ENCODE results near the gene CACNA2D1.

CACNA2D1 gene

DNA sequence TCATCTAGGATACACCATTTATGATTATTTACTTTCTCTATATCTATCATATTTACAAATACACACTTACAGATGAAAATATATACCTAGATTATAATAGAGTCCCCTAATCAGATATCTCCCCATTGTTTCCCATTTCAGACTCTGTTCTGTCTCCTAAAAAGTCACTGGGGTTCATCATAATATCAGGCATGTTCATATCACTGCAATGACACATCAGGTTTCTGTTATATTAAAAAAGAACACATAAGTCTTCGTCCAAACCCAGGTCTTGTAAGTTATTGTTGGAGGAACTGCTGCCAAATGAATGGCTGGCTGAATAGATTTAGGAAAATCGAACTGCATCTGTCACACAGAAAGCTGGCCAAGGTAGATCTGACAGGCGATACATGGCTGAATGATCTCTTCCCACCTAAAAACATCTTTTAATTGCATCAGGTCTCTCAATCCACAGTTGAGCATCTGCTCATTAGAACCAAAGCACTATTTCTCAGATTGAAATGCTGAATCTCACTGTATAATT is 178.7 kb downstream of the CACNA2D1 start:
- TF ChIP-seq SP1 (IDR thresholded peaks at IDR 0.05) (no peak), FOXM1 (IDR thresholded peaks at IDR 0.05; ENCODE audit: borderline replicate concordance) (no peak), CTBP1 (IDR thresholded peaks at IDR 0.05; ENCODE audit: borderline replicate concordance) (no peak), LEF1 (IDR thresholded peaks at IDR 0.05; ENCODE audit: borderline replicate concordance) (no peak), SUZ12 (IDR thresholded peaks at IDR 0.05) (no peak), NFRKB (IDR thresholded peaks at IDR 0.05) (no peak), L3MBTL2 (conservative IDR thresholded peaks at IDR 0.05) (no peak), ARNT (IDR thresholded peaks at IDR 0.05) (no peak), ZNF384 (IDR thresholded peaks at IDR 0.05) (no peak), BHLHE40 (IDR thresholded peaks at IDR 0.05; ENCODE audit: borderline replicate concordance) (no peak), FOXA1 (IDR thresholded peaks at IDR 0.05) (no peak), ELF4 (IDR thresholded peaks at IDR 0.05) (no peak), PKNOX1 (IDR thresholded peaks at IDR 0.05) (no peak), HDGF (IDR thresholded peaks at IDR 0.05; ENCODE audit: borderline replicate concordance) (no peak), FOXK2 (IDR thresholded peaks at IDR 0.05) (no peak), TARDBP (IDR thresholded peaks at IDR 0.05) (no peak)
- DNase-seq (ENCODE audit: extremely low spot score): no peak

DNA sequence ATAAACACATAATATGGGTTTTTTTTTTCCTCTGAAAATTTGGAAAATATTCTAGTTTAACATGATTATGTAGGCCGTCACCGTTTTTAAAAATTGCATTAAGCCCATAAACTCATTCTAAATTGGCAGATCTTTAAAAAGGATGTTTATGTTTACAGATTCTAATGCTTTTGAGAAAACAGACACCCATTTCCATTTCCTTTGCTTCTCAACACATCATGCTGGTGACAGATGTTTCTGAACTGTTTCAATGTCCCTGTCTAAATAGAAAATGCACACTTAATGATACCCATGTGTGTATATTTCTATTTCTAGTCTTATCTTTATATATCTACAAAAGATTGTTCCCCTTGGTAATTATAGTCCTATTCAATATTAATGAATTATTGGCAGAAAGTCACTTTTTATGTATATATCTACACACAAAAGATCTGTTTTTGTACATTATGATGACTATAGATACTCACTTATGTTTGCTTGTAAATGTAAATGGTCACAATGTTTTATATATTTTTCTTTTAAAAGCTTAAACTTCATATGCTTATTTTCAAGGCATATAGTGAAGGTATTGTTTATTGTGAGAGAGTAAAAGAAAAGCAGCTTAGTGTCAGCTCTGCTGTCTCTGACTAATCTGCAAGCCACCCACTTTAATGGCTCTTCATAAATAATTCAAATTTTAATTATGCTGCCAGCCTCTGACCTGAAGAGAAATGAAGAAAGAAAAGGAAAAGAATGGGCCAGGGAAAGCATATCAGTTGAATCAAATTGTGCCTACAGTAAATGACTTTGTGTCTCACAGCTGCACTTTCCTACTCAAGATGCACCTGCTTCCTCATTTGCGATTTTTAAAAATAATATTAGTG is 179.4 kb downstream of the CACNA2D1 start:
- ChIA-PET POLR2A (no interaction called here), CTCF (no interaction called here)
- TF ChIP-seq SP1 (IDR thresholded peaks at IDR 0.05) (no peak), FOXA1 (IDR thresholded peaks at IDR 0.05) (no peak)
- DNase-seq (ENCODE audit: extremely low spot score): no peak

More for the DNA sequence above, 178.7 kb downstream of the CACNA2D1 start:
- POLR2A ChIA-PET: no interaction called here
- CTCF ChIA-PET: no interaction called here

DNA sequence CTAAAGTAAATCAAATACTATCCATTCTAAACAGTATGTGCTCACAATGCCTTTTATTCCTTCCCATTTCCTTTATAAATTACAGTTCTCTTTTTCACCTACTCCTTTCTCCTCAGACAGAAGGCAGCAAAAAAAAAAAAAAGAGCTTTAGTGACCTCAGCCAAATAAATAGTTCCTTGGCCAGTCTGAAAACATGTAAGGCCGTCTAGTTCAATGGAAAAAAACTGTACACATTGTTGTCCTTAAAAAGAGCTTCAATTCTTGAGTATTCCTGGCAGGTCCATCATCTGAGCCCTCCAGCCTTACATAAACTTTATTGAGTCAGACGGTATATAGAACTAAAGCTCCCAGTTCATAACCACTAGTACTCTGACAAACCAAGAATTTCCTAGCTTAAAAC is 185.4 kb downstream of the CACNA2D1 start:
- no peak for DNase-seq (ENCODE audit: extremely low spot score)
- POLR2A ChIA-PET: no interaction called here
- TF ChIP-seq FOXK2 (IDR thresholded peaks at IDR 0.05) (no peak), PKNOX1 (IDR thresholded peaks at IDR 0.05) (no peak), TARDBP (IDR thresholded peaks at IDR 0.05) (no peak), FOXA1 (IDR thresholded peaks at IDR 0.05) (no peak)
- CTCF ChIA-PET: no interaction called here

GRCh38 chr7:82257118-82257695 is 186.4 kb downstream of the CACNA2D1 start:
- TF ChIP-seq ARNT (IDR thresholded peaks at IDR 0.05) (no peak), TARDBP (IDR thresholded peaks at IDR 0.05) (no peak), BHLHE40 (IDR thresholded peaks at IDR 0.05; ENCODE audit: borderline replicate concordance) (no peak)
- POLR2A ChIA-PET: no interaction called here
- CTCF ChIA-PET: no interaction called here
- no peak for DNase-seq (ENCODE audit: extremely low spot score)

- CTCF ChIA-PET: no interaction called here
- no peak for DNase-seq (ENCODE audit: extremely low spot score)
- no peak for TF ChIP-seq PKNOX1 (IDR thresholded peaks at IDR 0.05)
- no peak for TF ChIP-seq BHLHE40 (IDR thresholded peaks at IDR 0.05; ENCODE audit: borderline replicate concordance)
- TF ChIP-seq LEF1 (IDR thresholded peaks at IDR 0.05; ENCODE audit: borderline replicate concordance): no peak
- no peak for TF ChIP-seq CTBP1 (IDR thresholded peaks at IDR 0.05; ENCODE audit: borderline replicate concordance)
- TF ChIP-seq ZNF384 (IDR thresholded peaks at IDR 0.05): no peak
- no peak for TF ChIP-seq ELF4 (IDR thresholded peaks at IDR 0.05)
- no peak for TF ChIP-seq L3MBTL2 (conservative IDR thresholded peaks at IDR 0.05)
- no peak for TF ChIP-seq TARDBP (IDR thresholded peaks at IDR 0.05)
- no peak for TF ChIP-seq HDGF (IDR thresholded peaks at IDR 0.05; ENCODE audit: borderline replicate concordance)
- TF ChIP-seq FOXM1 (IDR thresholded peaks at IDR 0.05; ENCODE audit: borderline replicate concordance): no peak
- TF ChIP-seq NFRKB (IDR thresholded peaks at IDR 0.05): no peak
- TF ChIP-seq SP1 (IDR thresholded peaks at IDR 0.05): no peak
Observed at GRCh38 chr7:82255706-82256105, 187.9 kb downstream of the CACNA2D1 start.

GRCh38 chr7:82250598-82250997 is 193.0 kb downstream of the CACNA2D1 start:
- DNase-seq (ENCODE audit: extremely low spot score): no peak

More at GRCh38 chr7:82255706-82256105, 187.9 kb downstream of the CACNA2D1 start:
- POLR2A ChIA-PET: no interaction called here

More at GRCh38 chr7:82250598-82250997, 193.0 kb downstream of the CACNA2D1 start:
- TF ChIP-seq FOXM1 (IDR thresholded peaks at IDR 0.05; ENCODE audit: borderline replicate concordance) (no peak), ZNF384 (IDR thresholded peaks at IDR 0.05) (no peak), CTBP1 (IDR thresholded peaks at IDR 0.05; ENCODE audit: borderline replicate concordance) (no peak), LEF1 (IDR thresholded peaks at IDR 0.05; ENCODE audit: borderline replicate concordance) (no peak), TARDBP (IDR thresholded peaks at IDR 0.05) (no peak), L3MBTL2 (conservative IDR thresholded peaks at IDR 0.05) (no peak), FOXK2 (IDR thresholded peaks at IDR 0.05) (no peak), ELF4 (IDR thresholded peaks at IDR 0.05) (no peak), NFRKB (IDR thresholded peaks at IDR 0.05) (no peak)
- ChIA-PET CTCF (interaction anchor here (0.6 kb wide), 1 partner anchor 17 kb away, joined by 3 read pairs; no protein-coding TSS in a partner anchor), POLR2A (no interaction called here)
